Kidney (tissue), 14 donors: ENCODE results near the gene PPP1R9B. TPM values are rescaled to one million over a fixed set of nuclear protein-coding genes. Genes with fewer than 3 reads are reported as not detected.

Experiments used
- DNase-seq, 5 donors: peaks; one replicate each; pipeline ENCODE4 v3.0.0-alpha.2; 2013 to 2020
- FAIRE-seq: peaks from 2 replicates; lab custom pipeline; 2012; peaks lifted over from hg19 to GRCh38; lab: Jason Lieb, UNC
- H3K27ac ChIP-seq, 2 donors: one replicate each; pipeline ENCODE4 v1.7.0; 2013; ENCODE audit warnings: low read depth in 2 of 2, low read length in 2 of 2, inconsistent platforms in 1 of 2
- H3K27me3 ChIP-seq: one replicate; pipeline ENCODE4 v1.7.1; 2013; ENCODE audit warnings: low read length, inconsistent platforms; ENCODE audit not compliant: control insufficient read depth, insufficient read depth
- H3K36me3 ChIP-seq, 3 donors: one replicate each; pipeline versions ENCODE4 v1.7.0 to v1.7.1; 2013; ENCODE audit warnings: low read length in 3 of 3, control low read depth in 1 of 3, inconsistent platforms in 1 of 3; ENCODE audit not compliant: insufficient read depth in 3 of 3, control insufficient read depth in 2 of 3
- H3K4me1 ChIP-seq, 3 donors: one replicate each; pipeline versions ENCODE4 v1.7.0 to v1.7.1; 2013; ENCODE audit warnings: low read length in 3 of 3, inconsistent platforms in 1 of 3, low read depth in 1 of 3; ENCODE audit not compliant: control insufficient read depth in 2 of 3, insufficient read depth in 2 of 3
- H3K4me3 ChIP-seq, 3 donors: one replicate each; pipeline versions ENCODE4 v1.7.0 to v1.8.1; 2013; ENCODE audit warnings: low read length in 3 of 3, control low read depth in 1 of 3, inconsistent platforms in 1 of 3
- H3K9ac ChIP-seq, 3 donors: one replicate each; pipeline versions ENCODE4 v1.7.0 to v1.7.1; 2013; ENCODE audit warnings: low read length in 3 of 3, control low read depth in 1 of 3, inconsistent platforms in 1 of 3
- H3K9me3 ChIP-seq, 3 donors: one replicate each; pipeline versions ENCODE4 v1.7.0 to v1.7.1; 2013; ENCODE audit warnings: low read length in 3 of 3, control low read depth in 1 of 3, inconsistent platforms in 1 of 3; ENCODE audit not compliant: control insufficient read depth in 2 of 3, insufficient read depth in 1 of 3
- CTCF ChIP-seq: IDR thresholded peaks from 3 replicates; pipeline ENCODE4 v1.5.1; 2012; ENCODE audit warnings: mild to moderate bottlenecking, moderate library complexity, borderline replicate concordance; ENCODE audit not compliant: insufficient read depth; ENCODE audit errors: extremely low read depth
- intact Hi-C: fragments of 100-400 bp; cut with DNase I; formaldehyde crosslinking; loops from one replicate; pipeline ENCODE4 v1.11.1; 2022
- polyA plus RNA-seq: library from polyadenylated mRNA; stranded (reverse); fragments of 350-450 nt; fragmentation: Illumina TruSeq; extraction: RNeasy Lipid Tissue Mini Kit (QIAGEN cat#74804); gene quantifications from one replicate; pipeline ENCODE4 v1.2.3, GENCODE V29; 2014; ENCODE audit warnings: low read depth, low replicate concordance; ENCODE audit not compliant: insufficient read depth
- total RNA-seq: library from RNA; stranded (reverse); fragmentation: NEBNext Ultra II Directional; extraction: Animal tissue kit (Norgen Biotek cat#: 25700); gene quantifications from one replicate; pipeline ENCODE4 v1.2.1, GENCODE V29; 2021
- donor health status: control.
- donor health status: control.
- donor health status: control.
- donor health status: control.
- donor health status: control.
- donor health status: DM: yes; HTN: yes; CAD: no.
- donor health status: Normal renal cell carcinoma (clear cell type).

PPP1R9B gene
- total and polyA plus RNA-seq, 2 donors from 2014 or later: 17.1 to 64.4 TPM

GRCh38 chr17:50196036-50196435 is 45.6 kb upstream of the PPP1R9B start:
- Histone ChIP-seq H3K4me3 (no peak overlapping the region), H3K27me3 (no peaks in the 10 kb centered on the region), H3K4me1 (peaks cover 0 to 5% (median 4%) of the 10 kb centered on the region in 3 donors), H3K9me3 (no peaks in the 10 kb centered on the region), H3K36me3 (peaks cover 0 to 9% (median 4%) of the 10 kb centered on the region in 3 donors), H3K27ac (no peak overlapping the region), H3K9ac (no peak overlapping the region)
- FAIRE-seq (no peak), DNase-seq (no peak)
- intact Hi-C loops: no loop called here
- TF ChIP-seq CTCF: no peak

- no peak overlapping the region for H3K4me3 ChIP-seq
- H3K27me3 ChIP-seq: no peaks in the 10 kb centered on the region
- intact Hi-C loops: no loop called here
- peaks cover 0 to 9% (median 4%) of the 10 kb centered on the region in 3 donors for H3K36me3 ChIP-seq
- DNase-seq (peak in 1 of 5 donors; percentile 58), FAIRE-seq (no peak)
- no peak overlapping the region for H3K27ac ChIP-seq
- H3K9ac ChIP-seq: no peak overlapping the region
- no peaks in the 10 kb centered on the region for H3K9me3 ChIP-seq
- no peak for TF ChIP-seq CTCF
- H3K4me1 ChIP-seq: peaks cover 0 to 5% (median 3%) of the 10 kb centered on the region in 3 donors
Observed at GRCh38 chr17:50194934-50195865, 44.7 kb upstream of the PPP1R9B start.

GRCh38 chr17:50194140-50194933 is 43.9 kb upstream of the PPP1R9B start:
- peaks cover 0 to 9% (median 4%) of the 10 kb centered on the region in 3 donors for H3K36me3 ChIP-seq
- DNase-seq: peak in 1 of 5 donors; percentile 60
- no peaks in the 10 kb centered on the region for H3K4me1 ChIP-seq
- H3K9me3 ChIP-seq: no peaks in the 10 kb centered on the region
- no peak overlapping the region for H3K4me3 ChIP-seq
- no peak for TF ChIP-seq CTCF
- no peaks in the 10 kb centered on the region for H3K27me3 ChIP-seq
- H3K27ac ChIP-seq: no peak overlapping the region
- H3K9ac ChIP-seq: no peak overlapping the region
- intact Hi-C loops: no loop called here
- no peak for FAIRE-seq
